ENCODE results near the gene CAP2.
"Not testable (repeated sequence)": the region's sequence is repeated elsewhere in the genome, so short reads cannot be mapped to it uniquely, and the experiment has no call there.

CAP2 gene

GRCh38 chr6:17439243-17439993 is 46.0 kb downstream of the CAP2 start:
- DNase-seq = no peak

DNA sequence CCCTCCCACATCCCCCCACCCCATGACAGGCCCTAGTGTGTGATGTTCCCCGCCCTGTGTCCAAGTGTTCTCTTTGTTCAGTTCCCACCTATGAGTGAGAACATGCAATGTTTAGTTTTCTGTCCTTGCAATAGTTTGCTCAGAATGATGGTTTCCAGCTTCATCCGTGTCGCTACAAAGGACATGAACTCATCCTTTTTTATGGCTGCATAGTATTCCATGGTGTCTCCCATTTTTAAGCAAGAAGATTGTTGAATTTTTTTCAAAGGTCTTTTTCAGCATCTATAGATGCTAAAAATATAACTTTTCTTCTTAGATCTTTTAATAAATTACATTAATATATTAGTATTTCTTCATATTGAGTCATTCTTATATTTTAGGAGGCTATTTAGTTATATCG is 47.4 kb downstream of the CAP2 start:
- not testable (repeated sequence) for DNase-seq

DNA sequence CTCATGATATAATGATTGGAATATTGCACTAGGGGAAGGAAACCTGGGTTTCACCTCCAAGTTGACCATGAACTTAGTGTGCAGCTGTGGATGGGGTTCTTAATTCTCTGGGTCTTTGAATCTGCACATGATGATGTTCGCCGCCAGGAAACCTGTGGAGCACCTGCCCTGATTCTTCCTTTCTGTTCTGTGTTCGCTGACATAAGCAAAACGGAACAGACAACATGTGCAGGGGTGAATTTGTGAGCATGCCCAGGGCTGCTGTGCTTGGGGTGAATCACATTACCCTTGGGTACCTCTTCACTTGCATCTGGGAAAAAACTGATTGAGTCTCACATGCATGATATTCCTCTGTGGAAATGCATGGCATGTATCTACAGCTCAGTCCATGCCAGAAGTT is 48.8 kb downstream of the CAP2 start:
- no peak for DNase-seq

- DNase-seq = no peak
Measured at GRCh38 chr6:17446713-17447112, 53.3 kb downstream of the CAP2 start.

DNA sequence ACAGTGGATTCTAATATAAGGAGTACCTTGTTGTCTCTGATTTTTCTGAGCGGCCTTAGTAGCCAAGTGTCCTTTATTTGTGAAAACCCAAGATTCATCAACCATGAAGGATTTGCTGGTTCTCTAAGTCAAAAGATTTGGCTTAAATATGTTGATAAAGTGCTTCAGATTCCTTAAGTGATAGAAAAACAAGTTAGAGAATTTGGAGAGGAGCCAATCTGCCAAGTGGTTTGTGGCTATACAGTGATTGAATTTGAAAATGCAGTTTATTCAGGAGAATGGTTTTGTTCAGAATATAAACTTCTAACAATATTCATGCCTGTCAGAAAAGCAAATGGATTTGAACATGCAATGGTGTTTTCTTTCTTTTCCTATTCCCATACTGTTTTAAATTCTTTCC is 54.8 kb downstream of the CAP2 start:
- DNase-seq = peak; percentile 74

DNA sequence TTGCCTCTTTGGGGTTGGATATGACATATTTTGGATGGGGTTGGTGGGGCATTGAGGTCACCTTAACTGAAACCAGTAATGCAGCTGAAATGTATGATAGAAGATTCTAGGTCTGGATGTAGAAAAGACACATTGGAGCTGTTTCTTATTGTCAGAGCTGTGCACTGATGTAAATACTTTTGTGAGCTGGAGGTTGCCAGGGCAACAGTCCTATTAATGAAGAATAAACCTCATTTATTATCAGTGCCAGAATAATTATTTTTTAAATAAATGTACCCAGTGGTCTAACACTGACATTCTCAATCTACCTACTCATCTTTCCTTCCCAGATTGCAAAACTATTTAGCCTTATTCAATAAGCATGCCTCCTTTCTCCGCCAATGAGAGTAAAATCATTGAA is 57.0 kb downstream of the CAP2 start:
- no peak for DNase-seq

DNA sequence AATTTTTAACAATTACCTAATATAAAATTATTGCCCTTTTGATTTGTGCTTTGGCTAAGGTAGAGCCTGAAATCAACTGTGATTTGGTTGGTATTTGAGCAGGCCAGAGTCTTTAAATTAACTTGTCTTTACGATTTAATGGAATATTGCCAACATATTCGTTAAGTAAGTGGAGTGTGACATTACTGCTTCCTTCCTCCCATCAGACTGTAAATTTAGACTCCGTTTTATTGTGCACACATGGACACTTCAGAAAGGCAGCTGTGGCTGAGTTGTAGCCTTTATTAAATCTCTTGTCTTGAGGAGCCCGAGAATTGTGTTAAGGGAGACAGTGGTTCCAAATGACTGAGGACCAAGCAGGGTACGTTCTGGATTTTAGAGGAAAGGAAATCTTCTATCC is 57.4 kb downstream of the CAP2 start:
- DNase-seq = no peak

DNA sequence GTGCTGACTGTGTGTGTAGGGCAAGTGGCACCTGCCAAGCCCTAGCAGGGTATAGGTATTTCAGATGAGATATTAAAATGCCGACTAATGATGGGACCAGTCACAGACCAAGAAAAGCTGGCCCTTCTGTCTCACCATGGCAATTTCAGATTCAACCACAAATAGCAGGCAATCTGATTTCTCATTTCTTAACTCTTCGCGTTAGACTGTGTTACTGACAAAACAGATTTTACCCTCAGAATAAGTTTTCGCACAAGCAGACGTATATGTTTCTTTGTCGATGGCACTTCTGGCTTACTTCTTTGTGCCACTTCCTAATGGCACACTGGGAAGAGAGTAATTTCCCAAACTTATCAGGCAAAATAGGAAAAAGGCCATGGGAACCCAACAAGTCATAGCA is 58.7 kb downstream of the CAP2 start:
- no peak for DNase-seq

DNA sequence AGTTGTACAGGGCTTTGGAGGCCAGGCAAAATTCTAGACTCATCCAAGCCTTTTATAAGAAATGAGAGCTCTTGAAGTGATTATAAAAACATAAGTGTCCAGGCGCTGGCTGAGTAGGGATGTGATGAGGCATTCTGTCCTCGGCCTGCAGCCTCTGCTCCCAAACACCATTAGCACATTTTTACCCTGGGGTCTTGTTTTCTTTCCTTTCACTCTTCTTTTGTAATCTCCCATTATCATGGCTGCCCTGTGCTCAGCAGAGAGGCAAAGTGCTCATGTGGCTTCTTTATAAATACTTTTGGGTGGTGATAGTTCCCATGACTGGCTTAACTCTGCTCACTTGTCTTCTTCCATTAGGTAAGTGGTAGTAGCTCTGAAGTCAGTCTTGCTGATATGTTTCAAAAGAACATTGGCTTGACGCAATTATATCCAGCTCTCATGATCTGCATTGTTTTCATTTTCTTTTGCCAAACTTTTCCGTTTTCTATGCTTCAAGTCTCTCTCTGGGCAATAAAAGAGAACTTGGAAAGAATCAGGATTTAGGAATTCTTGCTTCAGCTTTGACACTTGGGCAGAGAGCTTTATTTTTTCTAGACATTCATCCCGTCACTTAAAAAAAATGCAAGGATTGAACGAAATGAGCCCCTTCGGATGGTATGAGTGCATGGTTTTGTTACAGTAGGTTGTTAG is 61.1 kb downstream of the CAP2 start:
- peak; percentile 84 for DNase-seq

- DNase-seq = no peak
Measured at GRCh38 chr6:17455919-17456318, 62.5 kb downstream of the CAP2 start.

- no peak for DNase-seq
Measured at GRCh38 chr6:17456711-17457110, 63.3 kb downstream of the CAP2 start.

GRCh38 chr6:17457405-17457804 is 64.0 kb downstream of the CAP2 start:
- DNase-seq = no peak

DNA sequence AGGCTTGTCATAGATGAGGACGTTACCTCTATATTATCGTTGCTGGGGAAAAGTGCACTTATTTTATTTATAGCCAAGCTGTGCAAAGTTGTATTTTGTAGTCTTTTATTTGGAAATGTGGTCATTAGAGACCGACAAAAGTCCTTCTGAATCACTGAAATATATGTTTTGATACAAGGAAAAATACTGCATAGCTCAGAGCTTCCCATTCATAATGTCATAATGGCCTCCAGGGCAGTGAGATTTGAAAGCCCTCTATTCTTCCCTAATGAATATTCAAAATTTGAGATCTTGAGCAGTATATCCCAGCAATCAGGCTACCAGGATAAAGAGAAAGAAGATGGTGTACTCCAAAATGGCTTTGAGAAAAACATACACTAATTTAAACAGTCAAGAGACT is 64.6 kb downstream of the CAP2 start:
- no peak for DNase-seq

GRCh38 chr6:17458966-17459365 is 65.6 kb downstream of the CAP2 start:
- DNase-seq = peak; percentile 28

DNA sequence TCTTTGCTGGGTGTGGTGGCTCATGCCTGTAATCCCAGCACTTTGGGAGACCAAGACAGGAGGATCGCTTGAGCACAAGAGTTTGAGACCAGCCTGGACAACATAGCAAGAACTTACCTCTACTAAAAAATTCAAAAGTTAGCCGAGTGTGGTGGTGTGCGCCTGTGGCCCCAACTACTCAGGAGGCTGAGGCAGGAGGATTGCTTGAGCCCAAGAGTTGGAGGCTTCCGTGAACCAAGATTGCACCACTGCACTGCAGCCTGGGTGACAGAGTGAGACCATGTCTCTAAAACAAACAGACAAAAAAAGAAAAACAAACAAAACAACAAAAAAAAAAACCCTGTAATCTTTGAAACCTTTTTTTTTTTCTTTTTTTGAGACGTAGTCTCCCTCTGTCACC is 67.5 kb downstream of the CAP2 start:
- no peak for DNase-seq

DNA sequence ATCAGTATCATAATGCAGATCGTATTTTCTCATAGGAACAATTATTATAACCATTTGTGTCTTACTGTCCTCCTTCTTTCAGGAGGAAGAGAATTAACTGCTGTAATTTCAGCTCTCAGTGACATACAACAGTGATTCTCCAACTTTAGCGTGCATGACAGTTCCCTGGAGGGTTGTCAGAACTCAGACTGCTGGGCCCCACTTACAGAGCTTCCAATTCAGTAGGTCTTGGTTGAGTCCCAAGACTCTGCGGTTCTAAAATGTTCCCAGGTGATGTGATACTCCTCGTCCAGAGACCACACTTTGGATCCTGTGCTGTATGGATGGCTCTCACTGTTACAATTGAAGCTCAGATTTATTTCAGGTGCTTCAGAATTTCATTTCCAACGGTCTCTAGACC is 72.8 kb downstream of the CAP2 start:
- no peak for DNase-seq

DNA sequence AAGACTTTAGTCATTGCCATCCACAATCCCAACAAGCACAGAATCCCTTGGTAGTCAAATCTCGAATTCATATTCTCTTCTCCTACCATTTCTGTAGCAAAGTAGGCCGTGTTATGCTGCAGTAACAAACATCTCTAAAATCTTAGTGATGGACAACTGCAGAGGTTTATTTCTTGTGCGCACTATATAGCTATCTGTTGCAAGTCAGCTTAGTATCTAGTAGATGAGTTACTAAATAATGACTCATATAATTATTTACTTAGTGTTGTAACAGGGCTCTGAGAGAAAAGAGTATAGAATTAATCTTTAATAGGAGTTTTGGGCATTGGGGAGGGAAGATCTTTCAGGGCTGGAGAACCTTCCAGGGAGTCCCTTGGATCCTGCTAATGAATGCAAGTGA is 73.3 kb downstream of the CAP2 start:
- DNase-seq = no peak

DNA sequence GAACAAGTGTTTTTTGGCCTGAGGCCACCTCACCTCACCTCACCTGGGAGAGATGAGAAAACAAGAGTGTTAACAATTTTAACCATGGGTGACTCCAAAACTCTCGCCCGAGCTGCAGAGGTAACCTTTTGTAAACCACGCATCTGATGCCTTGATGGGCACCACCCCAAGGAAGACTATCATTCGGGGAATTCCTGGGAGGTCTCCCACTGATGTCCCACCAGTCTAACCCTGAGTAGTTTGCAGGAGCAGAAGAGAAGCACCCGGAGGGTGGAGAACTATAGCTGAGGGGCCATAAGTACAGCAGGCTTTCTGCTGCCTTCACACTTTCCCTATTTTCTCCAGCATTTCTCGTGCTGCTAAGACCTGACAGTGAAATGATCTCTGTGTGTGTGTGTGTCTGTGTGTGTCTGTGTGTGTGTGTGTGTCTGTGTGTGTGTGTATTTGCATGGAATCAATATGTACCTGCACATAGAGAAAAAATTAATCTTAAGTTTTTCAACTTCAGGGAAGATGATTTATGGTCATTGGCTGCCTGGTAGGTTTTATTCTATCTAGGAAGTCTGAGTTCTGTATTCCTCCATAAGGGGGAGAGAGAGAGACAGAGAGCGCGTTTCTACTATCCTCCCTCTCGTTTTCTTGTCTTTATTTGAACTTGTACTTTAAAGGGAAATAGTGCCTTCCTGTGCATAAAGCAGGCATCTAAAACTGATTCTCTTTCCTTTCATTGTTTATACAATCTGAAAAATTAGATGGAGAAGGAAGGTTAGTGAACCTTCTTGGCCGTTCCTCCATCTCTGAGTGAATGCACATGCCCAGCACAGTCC is 75.8 kb downstream of the CAP2 start:
- no peak for DNase-seq

DNA sequence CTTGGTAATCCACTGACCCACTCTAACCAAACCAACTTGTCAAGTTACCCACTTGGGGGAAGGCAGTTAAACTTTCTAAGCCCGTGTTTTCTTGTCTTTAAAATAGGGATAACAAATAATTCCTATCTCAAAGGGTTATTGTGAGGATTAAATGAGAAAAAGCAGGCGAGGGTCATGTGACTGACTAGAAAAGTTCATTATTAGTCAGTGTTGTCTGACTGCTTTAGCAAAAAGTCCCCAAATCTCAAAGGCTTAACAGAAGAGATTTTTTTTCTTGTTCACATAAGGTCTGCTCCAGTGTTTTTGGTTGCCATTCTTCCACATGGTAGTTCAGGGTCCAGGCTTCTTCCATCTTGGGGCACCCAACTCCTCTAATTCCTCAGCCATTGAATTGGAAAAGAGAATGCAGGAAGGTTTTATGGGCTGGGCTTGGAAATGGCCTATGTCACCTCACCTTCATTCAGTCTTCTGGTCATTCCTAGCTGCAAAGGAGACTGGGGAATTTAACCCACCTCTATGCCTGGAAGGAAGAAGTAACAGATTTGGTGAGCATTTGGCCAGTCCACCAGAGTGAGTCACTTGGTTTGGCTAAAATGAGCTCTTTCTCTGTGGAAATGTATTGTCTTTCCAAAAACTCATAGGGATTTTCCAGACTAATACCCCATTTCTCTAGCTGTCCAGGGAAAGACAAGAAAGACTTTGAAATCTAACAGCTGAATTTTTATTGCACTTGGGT is 77.0 kb downstream of the CAP2 start:
- DNase-seq = no peak

GRCh38 chr6:17470938-17471327 is 77.5 kb downstream of the CAP2 start:
- DNase-seq = no peak

GRCh38 chr6:17472653-17473183 is 79.3 kb downstream of the CAP2 start:
- DNase-seq = no peak

- DNase-seq = peak; percentile 48
Measured at GRCh38 chr6:17473554-17473953, 80.2 kb downstream of the CAP2 start.

DNA sequence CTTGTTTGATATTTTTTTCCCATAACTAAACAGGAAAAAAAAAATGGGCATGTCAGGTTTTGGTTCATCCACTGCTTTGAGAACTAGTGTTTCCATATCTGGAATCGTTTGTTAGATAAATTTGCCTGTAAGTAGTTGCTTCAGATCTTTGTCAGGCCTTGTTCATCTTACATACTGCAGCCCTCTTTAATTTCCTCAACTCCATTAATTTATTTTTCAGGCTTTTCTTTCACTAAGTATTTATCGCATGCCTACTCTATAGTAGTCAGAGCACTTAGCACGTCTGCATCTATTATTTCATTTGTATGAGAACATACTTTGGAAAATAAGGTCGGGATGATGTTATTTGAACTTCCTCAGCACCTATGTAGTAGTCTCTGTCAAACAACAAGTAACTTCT is 80.9 kb downstream of the CAP2 start:
- DNase-seq = no peak

All from fibroblast of skin of scalp (primary cell).